K562 (cell line): ENCODE measurements around the gene TTLL9. TPM values are rescaled to one million over a fixed set of nuclear protein-coding genes. Genes with fewer than 3 reads are reported as not detected.

Experiments
- ATF1 ChIP-seq, 2 experiments: fragments of 450-650 bp in 1 of 2; IDR thresholded peaks; 2 replicates each; pipeline ENCODE4 v1.6.1; 2016; ENCODE audit warnings: missing compliant biosample characterization in 1 of 2, missing genetic modification characterization in 1 of 2
- ATF6 ChIP-seq: sonication (generic); formaldehyde crosslinking; IDR thresholded peaks from 2 replicates; pipeline ENCODE4 v1.4.0; 2020; ENCODE audit warnings: mild to moderate bottlenecking, missing genetic modification reagents
- BCOR ChIP-seq: fragments of 450-650 bp; IDR thresholded peaks from 2 replicates; pipeline ENCODE4 v1.6.1; 2016
- BRF1 ChIP-seq: IDR thresholded peaks from 3 replicates; pipeline ENCODE4 v1.6.1; 2011; ENCODE audit warnings: borderline replicate concordance, mild to moderate bottlenecking; ENCODE audit not compliant: insufficient read length; ENCODE audit errors: extremely low read depth
- CBFA2T3 ChIP-seq: fragments of 450-650 bp; IDR thresholded peaks from 2 replicates; pipeline ENCODE4 v1.6.1; 2017
- CHAMP1 ChIP-seq: fragments of 450-650 bp; IDR thresholded peaks from 2 replicates; pipeline ENCODE4 v1.6.1; 2016; ENCODE audit warnings: mild to moderate bottlenecking
- CTBP1 ChIP-seq: fragments of 450-650 bp; IDR thresholded peaks from 2 replicates; pipeline ENCODE4 v1.6.1; 2016; ENCODE audit warnings: borderline replicate concordance
- DDX20 ChIP-seq: fragments of 450-650 bp; IDR thresholded peaks from 2 replicates; pipeline ENCODE4 v1.6.1; 2016; ENCODE audit warnings: missing genetic modification characterization, low read depth, mild to moderate bottlenecking, missing compliant biosample characterization, moderate library complexity
- ETV5 ChIP-seq: sonication (generic); formaldehyde crosslinking; IDR thresholded peaks from 2 replicates; pipeline ENCODE4 v1.4.0; 2020; ENCODE audit warnings: low read depth, mild to moderate bottlenecking, missing genetic modification reagents
- MEIS2 ChIP-seq: fragments of 450-650 bp; IDR thresholded peaks from 2 replicates; pipeline ENCODE4 v1.6.1; 2014; ENCODE audit warnings: mild to moderate bottlenecking; ENCODE audit not compliant: partially characterized antibody
- RB1 ChIP-seq: fragments of 450-650 bp; IDR thresholded peaks from 2 replicates; pipeline ENCODE4 v1.6.1; 2017; ENCODE audit warnings: low read depth, mild to moderate bottlenecking
- SMAD4 ChIP-seq: fragments of 250-450 bp; sonication (Bioruptor Pico); conservative IDR thresholded peaks from 2 replicates; pipeline ENCODE4 v1.8.0; 2021; ENCODE audit warnings: inconsistent platforms, mild to moderate bottlenecking, moderate library complexity
- TRIM28 ChIP-seq: fragments of 450-650 bp; IDR thresholded peaks from 2 replicates; pipeline ENCODE4 v1.6.1; 2017
- ZC3H11A ChIP-seq: IDR thresholded peaks from 2 replicates; pipeline ENCODE4 v1.6.1; 2012; ENCODE audit warnings: low read depth, low read length, improper control_type of control experiment
- ZNF12 ChIP-seq: sonication (generic); formaldehyde crosslinking; IDR thresholded peaks from 2 replicates; pipeline ENCODE4 v1.4.0; 2020; ENCODE audit warnings: mild to moderate bottlenecking, missing genetic modification reagents
- ZNF224 ChIP-seq: sonication (generic); formaldehyde crosslinking; IDR thresholded peaks from 2 replicates; pipeline ENCODE4 v1.8.0; 2022; ENCODE audit warnings: mild to moderate bottlenecking, missing genetic modification reagents
- ZNF24 ChIP-seq: fragments of 450-650 bp; IDR thresholded peaks from 2 replicates; pipeline ENCODE4 v1.6.1; 2016
- ZNF280A ChIP-seq: fragments of 450-650 bp; IDR thresholded peaks from 2 replicates; pipeline ENCODE4 v1.6.1; 2018; ENCODE audit warnings: mild to moderate bottlenecking, low read depth; ENCODE audit not compliant: partially characterized antibody
- polyA plus RNA-seq, 8 experiments: library from polyadenylated mRNA; depleted of rRNA in 4 of 8; stranded (reverse) in 5 of 8; unstranded in 3 of 8; fragments of >200 nt; fragmentation: Nextera tagmentation in 2 of 8; fragmentation: Illumina TruSeq in 1 of 8; extraction: Ambion mirVana in 2 of 8; extraction: Trizol in 1 of 8; gene quantifications; 2 replicates each; pipeline versions ENCODE4 v1.2.1 to v1.2.3, GENCODE V29; 2011 to 2014; ENCODE audit warnings: inconsistent platforms in 1 of 8, missing spikeins in 1 of 8
- total RNA-seq, 7 experiments: library from RNA; depleted of rRNA in 6 of 7; stranded (reverse); fragments of >200 nt in 6 of 7; fragmentation: Illumina TruSeq in 2 of 7; extraction: Trizol in 2 of 7; gene quantifications; 2 replicates each; pipeline versions ENCODE4 v1.2.1 to v1.2.3, GENCODE V29; 2011 to 2021; ENCODE audit warnings: low replicate concordance in 1 of 7
- TF ChIP-seq, protein P1 (sequence below): fragments of 450-650 bp; IDR thresholded peaks from 2 replicates; pipeline ENCODE4 v1.6.1; 2016; ENCODE audit warnings: antibody characterized with exemption
- TF ChIP-seq, protein P2 (sequence below), 2 experiments: fragments of 450-650 bp; IDR thresholded peaks; 2 replicates each; pipeline ENCODE4 v1.6.1; 2016

TTLL9 gene
- total and polyA plus RNA-seq, 9 of the 15 experiments (the other 6 are each of a cell fraction or from before 2014, with no cell fraction given): 0.06 to 0.07 TPM; not detected in 7

DNA sequence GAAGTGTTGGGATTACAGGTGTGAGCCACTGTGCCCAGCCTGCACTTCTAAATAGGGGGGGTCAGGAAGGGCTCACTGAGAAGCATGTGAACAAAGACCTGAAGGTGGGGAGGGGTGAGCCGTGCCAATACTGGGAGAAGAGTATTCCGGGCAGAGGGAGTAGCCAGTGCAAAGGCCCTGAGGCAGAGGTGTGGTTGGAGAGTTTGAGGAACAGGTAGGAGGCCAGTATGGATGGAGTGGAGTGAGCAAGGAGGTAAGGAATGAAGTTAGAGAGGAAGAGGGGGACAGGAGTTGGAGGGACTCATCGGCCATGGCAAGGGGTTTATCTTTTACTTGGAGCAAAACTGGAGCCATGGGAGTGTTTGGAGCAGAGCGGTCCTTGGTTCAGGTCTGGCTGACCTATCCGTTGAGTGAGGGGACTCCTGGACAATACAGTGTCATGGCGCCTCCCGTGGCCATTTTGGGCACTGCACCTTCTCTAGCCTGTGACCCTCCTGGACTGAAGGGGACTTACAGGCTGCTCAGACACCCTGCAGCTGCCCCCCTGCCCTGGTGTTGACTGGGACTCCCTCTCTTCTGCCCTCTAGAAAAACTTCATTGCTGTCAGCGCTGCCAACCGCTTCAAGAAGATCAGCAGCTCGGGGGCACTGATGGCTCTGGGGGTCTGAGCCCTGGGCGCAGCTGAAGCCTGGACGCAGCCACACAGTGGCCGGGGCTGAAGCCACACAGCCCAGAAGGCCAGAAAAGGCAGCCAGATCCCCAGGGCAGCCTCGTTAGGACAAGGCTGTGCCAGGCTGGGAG is 37.1 kb upstream of the TTLL9 start (continued):
- TF ChIP-seq ATF6 (CRISPR knock-in tag) (no peak), ZNF24 (no peak), MEIS2 (peak; percentile 3), CHAMP1 (no peak), ATF1 (CRISPR knock-in tag; IDR thresholded peaks at IDR 0.05) (no peak), ATF1 (tag; IDR thresholded peaks at IDR 0.05) (no peak), ZC3H11A (no peak), TRIM28 (no peak), BRF1 (no peak), BCOR (peak; percentile 72), CTBP1 (no peak), ZNF12 (CRISPR knock-in tag) (no peak), CBFA2T3 (no peak), ETV5 (CRISPR knock-in tag) (no peak), ZNF224 (CRISPR knock-in tag) (no peak), SMAD4 (CRISPR knock-in tag) (no peak), ZNF280A (no peak), RB1 (peak; percentile 46; the same call in 1 of the 2 replicates), DDX20 (no peak)
- TF ChIP-seq, protein P1, sequence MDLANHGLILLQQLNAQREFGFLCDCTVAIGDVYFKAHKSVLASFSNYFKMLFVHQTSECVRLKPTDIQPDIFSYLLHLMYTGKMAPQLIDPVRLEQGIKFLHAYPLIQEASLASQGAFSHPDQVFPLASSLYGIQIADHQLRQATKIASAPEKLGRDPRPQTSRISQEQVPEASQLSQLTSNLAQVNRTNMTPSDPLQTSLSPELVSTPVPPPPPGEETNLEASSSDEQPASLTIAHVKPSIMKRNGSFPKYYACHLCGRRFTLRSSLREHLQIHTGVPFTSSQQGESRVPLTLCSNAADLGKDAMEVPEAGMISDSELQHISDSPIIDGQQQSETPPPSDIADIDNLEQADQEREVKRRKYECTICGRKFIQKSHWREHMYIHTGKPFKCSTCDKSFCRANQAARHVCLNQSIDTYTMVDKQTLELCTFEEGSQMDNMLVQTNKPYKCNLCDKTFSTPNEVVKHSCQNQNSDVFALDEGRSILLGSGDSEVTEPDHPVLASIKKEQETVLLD: no peak
- TF ChIP-seq, protein P2, sequence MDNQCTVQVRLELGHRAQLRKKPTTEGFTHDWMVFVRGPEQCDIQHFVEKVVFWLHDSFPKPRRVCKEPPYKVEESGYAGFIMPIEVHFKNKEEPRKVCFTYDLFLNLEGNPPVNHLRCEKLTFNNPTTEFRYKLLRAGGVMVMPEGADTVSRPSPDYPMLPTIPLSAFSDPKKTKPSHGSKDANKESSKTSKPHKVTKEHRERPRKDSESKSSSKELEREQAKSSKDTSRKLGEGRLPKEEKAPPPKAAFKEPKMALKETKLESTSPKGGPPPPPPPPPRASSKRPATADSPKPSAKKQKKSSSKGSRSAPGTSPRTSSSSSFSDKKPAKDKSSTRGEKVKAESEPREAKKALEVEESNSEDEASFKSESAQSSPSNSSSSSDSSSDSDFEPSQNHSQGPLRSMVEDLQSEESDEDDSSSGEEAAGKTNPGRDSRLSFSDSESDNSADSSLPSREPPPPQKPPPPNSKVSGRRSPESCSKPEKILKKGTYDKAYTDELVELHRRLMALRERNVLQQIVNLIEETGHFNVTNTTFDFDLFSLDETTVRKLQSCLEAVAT (IDR thresholded peaks at IDR 0.05): no peak
